Left renal pelvis (tissue), 4 donors: ENCODE measurements around the gene PLCL1. TPM values are rescaled to one million over a fixed set of nuclear protein-coding genes. Genes with fewer than 3 reads are reported as not detected.

Source experiments
- DNase-seq, 4 donors: peaks; one replicate each; pipeline ENCODE4 v3.0.0-alpha.2; 2013; ENCODE audit warnings: low read depth in 4 of 4, low spot score in 3 of 4
- polyA plus RNA-seq, 4 donors: library from polyadenylated mRNA; unstranded; fragments of 120-200 nt; gene quantifications; one replicate each; pipeline ENCODE4 v1.2.1, GENCODE V29; 2013; ENCODE audit not compliant: insufficient read length in 4 of 4

Gene PLCL1
- polyA plus RNA-seq, 4 donors = 14.9 to 23.4 (median 18.3) TPM

- DNase-seq = no peak
Measured at GRCh38 chr2:197852108-197852507, 47.7 kb downstream of the PLCL1 start.

DNA sequence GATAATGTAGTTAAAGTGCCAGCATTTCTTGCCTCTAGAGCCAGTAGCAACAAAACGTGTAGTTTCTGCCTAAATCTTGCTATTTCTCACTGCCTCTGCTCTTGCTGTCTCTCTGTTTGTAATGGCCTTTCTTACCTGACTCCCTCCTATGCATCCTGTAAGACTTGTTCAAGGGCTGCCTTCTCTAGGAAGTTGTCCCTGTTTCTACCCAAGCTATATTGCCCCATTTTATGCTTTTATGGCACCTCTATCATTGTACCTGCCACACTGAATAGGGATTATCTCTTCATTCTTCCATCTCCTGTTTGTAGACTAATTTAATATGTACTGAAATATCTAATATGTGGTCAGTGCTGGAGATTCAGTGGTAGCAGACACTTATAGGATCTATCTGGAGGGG, 49.2 kb downstream of the PLCL1 start:
- DNase-seq = no peak

- no peak for DNase-seq
Measured at GRCh38 chr2:197857476-197858107, 53.2 kb downstream of the PLCL1 start.

- no peak for DNase-seq
Measured at GRCh38 chr2:197858607-197859140, 54.3 kb downstream of the PLCL1 start.

- DNase-seq = no peak
Measured at GRCh38 chr2:197862246-197862955, 58.0 kb downstream of the PLCL1 start.

DNA sequence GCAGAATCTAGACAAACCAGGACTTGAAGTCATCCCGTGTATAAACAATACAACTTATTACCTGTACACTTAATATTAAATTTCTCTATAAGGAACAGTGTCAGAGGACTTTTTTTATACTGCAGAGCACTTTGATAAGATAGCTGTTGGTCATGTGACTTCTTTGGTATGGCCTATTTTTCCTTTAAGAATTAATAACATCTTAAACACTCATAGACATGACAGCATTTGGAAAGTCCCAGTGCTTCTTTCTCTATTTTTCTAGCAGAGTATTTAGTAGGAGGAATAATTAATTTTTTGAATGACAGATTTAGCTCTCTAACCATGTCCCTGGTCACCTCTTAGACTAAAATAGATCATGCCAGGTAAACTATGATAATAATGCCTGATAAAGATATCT, 59.4 kb downstream of the PLCL1 start:
- no peak for DNase-seq

GRCh38 chr2:197866455-197866854, 62.1 kb downstream of the PLCL1 start:
- DNase-seq = no peak

- no peak for DNase-seq
Measured at GRCh38 chr2:197867033-197867432, 62.6 kb downstream of the PLCL1 start.

- no peak for DNase-seq
Measured at GRCh38 chr2:197867624-197868023, 63.2 kb downstream of the PLCL1 start.

DNA sequence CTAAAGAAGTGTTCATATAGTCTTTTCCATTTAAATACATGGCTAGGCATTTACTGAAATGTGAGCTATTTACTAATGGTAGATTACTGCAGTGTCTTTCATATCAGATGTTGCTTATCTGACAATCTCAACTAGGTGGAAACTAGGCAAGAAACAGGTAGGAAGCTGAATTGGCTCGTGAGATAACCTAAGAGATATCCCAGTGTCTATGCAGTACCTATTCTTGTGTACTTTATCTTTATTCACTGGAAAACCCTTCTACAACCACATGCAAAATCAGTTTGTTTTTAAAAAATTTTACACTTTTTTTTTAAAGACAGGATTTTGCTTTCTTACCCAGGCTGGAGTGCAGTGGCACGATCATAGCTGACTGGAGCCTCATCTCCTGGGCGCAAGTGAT, 63.8 kb downstream of the PLCL1 start:
- no peak for DNase-seq

DNA sequence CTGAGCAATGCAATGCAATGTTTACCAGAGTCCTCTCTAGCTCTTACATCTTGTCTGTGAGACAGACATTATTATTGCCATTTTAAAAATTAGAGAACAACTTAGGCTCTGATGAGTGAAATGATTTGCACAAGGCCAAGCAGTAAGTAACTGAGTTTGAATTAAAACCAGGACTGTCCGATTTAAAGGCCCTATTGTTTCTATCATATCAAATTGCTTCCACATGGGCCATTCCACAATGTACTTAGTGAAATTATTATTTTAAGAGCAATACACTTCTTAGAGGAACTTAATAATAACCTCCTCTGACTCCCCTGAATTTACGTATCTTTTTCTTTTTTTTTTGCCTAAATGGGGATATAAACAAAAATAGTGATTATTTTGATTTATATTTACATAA, 64.6 kb downstream of the PLCL1 start:
- no peak for DNase-seq

- no peak for DNase-seq
Measured at GRCh38 chr2:197869501-197870111, 65.2 kb downstream of the PLCL1 start.

DNA sequence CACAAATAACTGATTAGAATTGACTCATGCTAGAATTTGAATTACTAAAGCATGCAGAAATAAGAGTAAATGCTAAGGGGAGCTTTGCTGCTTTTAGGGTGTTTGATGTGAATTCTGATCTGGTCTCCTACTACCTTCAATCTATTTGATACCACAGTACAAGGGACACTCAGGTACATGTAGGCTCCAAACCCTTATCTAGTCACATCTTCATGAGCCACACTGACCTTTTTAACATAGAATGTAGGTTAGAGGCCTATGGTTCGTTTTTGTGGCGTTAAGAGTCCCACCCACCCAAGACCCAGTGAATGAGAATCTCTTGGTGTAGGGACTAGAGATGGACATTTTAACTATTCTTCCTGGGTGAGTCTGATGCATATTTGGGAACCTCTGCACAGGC, 65.7 kb downstream of the PLCL1 start:
- DNase-seq = no peak

GRCh38 chr2:197871780-197872456, 67.5 kb downstream of the PLCL1 start:
- no peak for DNase-seq

- no peak for DNase-seq
Measured at GRCh38 chr2:197873293-197873701, 68.9 kb downstream of the PLCL1 start.

- DNase-seq = no peak
Measured at GRCh38 chr2:197875763-197876162, 71.4 kb downstream of the PLCL1 start.

DNA sequence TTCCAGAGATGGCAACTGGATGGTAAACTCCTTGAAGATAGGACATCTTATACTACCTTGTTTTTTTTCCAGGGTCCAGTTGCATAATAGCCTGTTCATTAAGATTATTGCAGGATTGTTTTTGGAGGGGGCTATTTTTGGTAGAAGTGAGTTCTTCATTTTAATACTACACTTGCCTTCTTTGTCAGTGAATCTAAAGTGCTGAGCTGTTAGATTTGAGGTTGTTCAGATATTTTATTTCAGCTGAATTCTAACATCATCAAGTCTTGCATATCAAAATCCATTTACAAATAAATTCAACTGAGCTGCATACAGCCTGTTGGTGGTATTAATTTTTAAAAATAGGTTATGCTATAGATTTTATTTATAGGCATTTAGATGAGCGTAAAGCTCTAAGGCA, 72.1 kb downstream of the PLCL1 start:
- no peak for DNase-seq

DNA sequence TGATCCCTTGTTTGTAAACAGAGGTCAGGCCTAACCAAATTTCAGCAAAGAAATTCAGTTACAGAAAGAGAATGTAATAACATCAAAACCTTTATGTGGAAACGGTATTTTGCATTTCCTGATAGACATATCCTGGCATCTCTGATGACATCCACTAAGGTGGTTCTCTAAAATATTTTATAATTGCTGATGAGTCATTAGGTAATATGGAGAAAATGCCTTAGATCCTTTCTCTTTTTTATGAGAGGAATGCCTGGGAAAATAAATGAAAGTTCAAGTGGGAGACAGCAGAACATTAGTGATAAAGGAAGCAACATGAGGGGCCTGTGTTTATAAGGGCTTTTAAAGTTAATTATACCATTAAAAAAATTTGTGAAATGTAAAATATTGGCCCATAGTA, 72.6 kb downstream of the PLCL1 start:
- no peak for DNase-seq

DNA sequence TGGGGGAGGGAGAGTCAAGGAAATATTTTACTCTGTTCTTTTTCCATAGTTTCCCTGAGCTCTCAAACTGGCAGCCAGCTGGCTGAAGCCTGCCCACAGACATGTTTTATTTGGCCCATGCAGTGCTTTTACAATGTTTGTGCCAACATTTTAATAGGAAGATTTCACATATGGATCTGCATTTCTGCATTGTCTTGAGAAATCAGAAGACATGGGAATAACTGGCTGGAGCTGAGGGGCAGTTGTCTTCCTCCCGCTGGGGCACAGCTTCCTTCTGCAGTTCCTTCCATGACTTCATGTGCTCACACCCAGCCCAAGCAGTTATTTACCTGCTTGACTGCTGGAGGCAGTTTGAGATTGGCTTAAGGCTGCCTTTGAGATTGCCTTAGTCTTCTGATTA, 74.4 kb downstream of the PLCL1 start:
- no peak for DNase-seq

- DNase-seq = no peak
Measured at GRCh38 chr2:197879812-197880408, 75.5 kb downstream of the PLCL1 start.
